ENCODE results near the gene SETD2.

- TF ChIP-seq CTCF (IDR thresholded peaks at IDR 0.05; ENCODE audit: low read length) (no peak), EZH2 (IDR thresholded peaks at IDR 0.05; ENCODE audit: borderline replicate concordance, low read length) (no peak)
Observed at GRCh38 chr3:47134311-47134710, 29.6 kb downstream of the SETD2 start.

Measured in OCI-LY1 (cell line).